K562 (cell line): ENCODE data around the gene NUP214. TPM values are rescaled to one million over a fixed set of nuclear protein-coding genes. Genes with fewer than 3 reads are reported as not detected.

ENCODE experiments used
- ATAC-seq: fragments of 200-7000 bp; cut with Tn5 transposase; 3 replicates; pipeline ENCODE4 v1.9.1; 2020; ENCODE audit warnings: moderate library complexity
- BruUV-seq: library from RNA; stranded (reverse); fragments of 400-500 nt; replicated peaks from 2 replicates; lab custom pipeline; 2021; lab: Mats Ljungman, UMichigan
- CTCF ChIA-PET: fragments of 300-600 bp; formaldehyde crosslinking; extraction: SDS; loops from one replicate; lab custom pipeline; 2021; ENCODE audit warnings: low intra/inter-chr PET ratio; lab: Yijun Ruan, JAX
- POLR2A ChIA-PET: fragments of 300-600, 350-650 bp; sonication (Branson Sonifier 250); formaldehyde crosslinking; extraction: SDS; loops from one replicate; lab custom pipeline; 2021; ENCODE audit warnings: antibody characterized with exemption, inconsistent platforms; lab: Yijun Ruan, JAX
- DNase-seq, 4 experiments: peaks; one replicate each; pipeline versions ENCODE4 v3.0.0 to v3.0.0-alpha.2; 2011 to 2018; ENCODE audit warnings: low spot score in 3 of 4, mixed read lengths in 3 of 4; ENCODE audit errors: extremely low read depth in 1 of 4
- FAIRE-seq: peaks from 2 replicates; lab custom pipeline; 2011; peaks lifted over from hg19 to GRCh38; lab: Jason Lieb, UNC
- H2AFZ ChIP-seq: 2 replicates; pipeline ENCODE4 v1.6.0; 2011; ENCODE audit warnings: low read depth, low read length, control low read depth, inconsistent platforms
- H3K27ac ChIP-seq: fragments of 200-600 bp; 3 replicates; pipeline ENCODE4 v1.8.0; 2011; ENCODE audit warnings: low read depth, mild to moderate bottlenecking, control low read depth, inconsistent platforms, low read length, moderate library complexity, mixed read lengths; ENCODE audit errors: extremely low read depth
- H3K27me3 ChIP-seq, 2 experiments: fragments of 300-600 bp in 1 of 2; 2 replicates in 1 of 2; 3 replicates in 1 of 2; pipeline versions ENCODE4 v1.6.0 to v1.8.0; 2011; ENCODE audit warnings: inconsistent platforms in 2 of 2, low read length in 2 of 2, mild to moderate bottlenecking in 1 of 2, mixed read lengths in 1 of 2, moderate library complexity in 1 of 2; ENCODE audit not compliant: control insufficient read depth in 2 of 2, insufficient read depth in 2 of 2
- H3K36me3 ChIP-seq: fragments of 300-600 bp; 3 replicates; pipeline ENCODE4 v1.8.0; 2011; ENCODE audit warnings: mild to moderate bottlenecking, low read length, inconsistent platforms; ENCODE audit not compliant: control insufficient read depth, insufficient read depth
- H3K4me1 ChIP-seq, 2 experiments: fragments of 200-600 bp in 1 of 2; replicated peaks in 1 of 2; 2 replicates in 1 of 2; 3 replicates in 1 of 2; pipeline versions ENCODE4 v1.5.1 to v1.8.0; 2011; ENCODE audit warnings: inconsistent platforms in 2 of 2, low read length in 2 of 2, mild to moderate bottlenecking in 1 of 2, mixed read lengths in 1 of 2, moderate library complexity in 1 of 2; ENCODE audit not compliant: control insufficient read depth in 2 of 2, insufficient read depth in 2 of 2
- H3K4me2 ChIP-seq: 2 replicates; pipeline ENCODE4 v1.6.1; 2011; ENCODE audit warnings: low read length, control low read depth, inconsistent platforms, mixed read lengths; ENCODE audit not compliant: insufficient read depth
- H3K4me3 ChIP-seq: fragments of 200-600 bp; sonication (generic), shearing (Covaris generic); 2 replicates; pipeline ENCODE4 v1.5.1; 2016; ENCODE audit warnings: control low read depth, inconsistent platforms
- H3K79me2 ChIP-seq: fragments of 200-600 bp; 3 replicates; pipeline ENCODE4 v1.8.0; 2011; ENCODE audit warnings: low read length, inconsistent platforms; ENCODE audit not compliant: control insufficient read depth, insufficient read depth
- H3K9ac ChIP-seq, 2 experiments: 2 replicates each; pipeline versions ENCODE4 v1.6.0 to v1.6.1; 2011; ENCODE audit warnings: low read depth in 2 of 2, low read length in 2 of 2, control low read depth in 1 of 2, inconsistent platforms in 1 of 2, mild to moderate bottlenecking in 1 of 2, mixed read lengths in 1 of 2; ENCODE audit not compliant: insufficient read depth in 1 of 2
- H3K9me1 ChIP-seq: one replicate; pipeline ENCODE4 v1.6.0; 2011; ENCODE audit warnings: inconsistent platforms, mild to moderate bottlenecking, low read length, moderate library complexity; ENCODE audit not compliant: control insufficient read depth, insufficient read depth
- H3K9me3 ChIP-seq: replicated peaks from 2 replicates; pipeline ENCODE4 v1.5.1; 2011; ENCODE audit warnings: low read depth, low read length, inconsistent platforms; ENCODE audit not compliant: control insufficient read depth, insufficient read depth
- H4K20me1 ChIP-seq: replicated peaks from 2 replicates; pipeline ENCODE4 v1.6.1; 2011; ENCODE audit warnings: low read length, inconsistent platforms, mixed read lengths; ENCODE audit not compliant: control insufficient read depth, insufficient read depth
- ARID4B ChIP-seq: sonication (generic); formaldehyde crosslinking; IDR thresholded peaks from 2 replicates; pipeline ENCODE4 v1.8.0; 2022; ENCODE audit warnings: mild to moderate bottlenecking, missing genetic modification reagents
- BRD9 ChIP-seq: fragments of 450-650 bp; IDR thresholded peaks from 2 replicates; pipeline ENCODE4 v1.6.1; 2018; ENCODE audit warnings: low read depth; ENCODE audit not compliant: partially characterized antibody
- KLF13 ChIP-seq: fragments of 450-650 bp; IDR thresholded peaks from 2 replicates; pipeline ENCODE4 v1.6.1; 2016; ENCODE audit warnings: missing genetic modification characterization, low read depth, mild to moderate bottlenecking, missing compliant biosample characterization, moderate library complexity, borderline replicate concordance
- MLX ChIP-seq, 2 experiments: fragments of 450-650 bp in 1 of 2; sonication (generic) in 1 of 2; formaldehyde crosslinking; conservative IDR thresholded peaks; 2 replicates each; pipeline versions ENCODE4 v1.4.0 to v1.8.1; 2020 to 2022; ENCODE audit warnings: mild to moderate bottlenecking in 1 of 2, missing genetic modification reagents in 1 of 2
- POLR2AphosphoS2 ChIP-seq: IDR thresholded peaks from 2 replicates; pipeline ENCODE4 v1.6.1; 2012; ENCODE audit warnings: low read length, improper control_type of control experiment
- SMC3 ChIP-seq: conservative IDR thresholded peaks from 2 replicates; pipeline ENCODE4 v1.6.1; 2011; ENCODE audit warnings: low read depth, low read length, improper control_type of control experiment; ENCODE audit not compliant: insufficient read depth
- STAT6 ChIP-seq: sonication (generic); formaldehyde crosslinking; IDR thresholded peaks from 2 replicates; pipeline ENCODE4 v1.8.1; 2023; ENCODE audit warnings: mild to moderate bottlenecking, missing genetic modification reagents
- ZNF431 ChIP-seq: sonication (generic); formaldehyde crosslinking; IDR thresholded peaks from 2 replicates; pipeline ENCODE4 v1.8.0; 2022; ENCODE audit warnings: mild to moderate bottlenecking, missing genetic modification reagents
- WGBS: fragments of 100-300 bp; shearing (Covaris generic); methylation state at CpG from one replicate; pipeline ENCODE4 v1.1.6; 2016; ENCODE audit warnings: low coverage, mixed read lengths; ENCODE audit not compliant: insufficient coverage; ENCODE audit errors: missing lambda C conversion rate; 5-methylcytosine and 5-hydroxymethylcytosine counted together
- in situ Hi-C: fragments of 300-500 bp; cut with MboI; formaldehyde crosslinking; loops from 4 replicates; pipeline ENCODE4 v1.15.0; 2018; ENCODE audit warnings: inconsistent platforms, mixed read lengths
- intact Hi-C: fragments of 100-400 bp; cut with micrococcal nuclease; formaldehyde crosslinking; loops from 2 replicates; pipeline ENCODE4 v1.14.2; 2022
- polyA plus RNA-seq, 8 experiments: library from polyadenylated mRNA; depleted of rRNA in 4 of 8; stranded (reverse) in 5 of 8; unstranded in 3 of 8; fragments of >200 nt; fragmentation: Nextera tagmentation in 2 of 8; fragmentation: Illumina TruSeq in 1 of 8; extraction: Ambion mirVana in 2 of 8; extraction: Trizol in 1 of 8; gene quantifications; 2 replicates each; pipeline versions ENCODE4 v1.2.1 to v1.2.3, GENCODE V29; 2011 to 2014; ENCODE audit warnings: inconsistent platforms in 1 of 8, missing spikeins in 1 of 8
- total RNA-seq, 7 experiments: library from RNA; depleted of rRNA in 6 of 7; stranded (reverse); fragments of >200 nt in 6 of 7; fragmentation: Illumina TruSeq in 2 of 7; extraction: Trizol in 2 of 7; gene quantifications; 2 replicates each; pipeline versions ENCODE4 v1.2.1 to v1.2.3, GENCODE V29; 2011 to 2021; ENCODE audit warnings: low replicate concordance in 1 of 7
- TF ChIP-seq, protein P1 (sequence below): fragments of 250-450 bp; sonication (Bioruptor Pico); IDR thresholded peaks from 2 replicates; pipeline ENCODE4 v1.8.0; 2022; ENCODE audit warnings: moderate library complexity, mild to moderate bottlenecking, inconsistent platforms

The NUP214 gene
- total and polyA plus RNA-seq, 9 of the 15 experiments (the other 6 are each of a cell fraction or from before 2014, with no cell fraction given), result 56.9 to 332 (median 97.1) TPM

DNA sequence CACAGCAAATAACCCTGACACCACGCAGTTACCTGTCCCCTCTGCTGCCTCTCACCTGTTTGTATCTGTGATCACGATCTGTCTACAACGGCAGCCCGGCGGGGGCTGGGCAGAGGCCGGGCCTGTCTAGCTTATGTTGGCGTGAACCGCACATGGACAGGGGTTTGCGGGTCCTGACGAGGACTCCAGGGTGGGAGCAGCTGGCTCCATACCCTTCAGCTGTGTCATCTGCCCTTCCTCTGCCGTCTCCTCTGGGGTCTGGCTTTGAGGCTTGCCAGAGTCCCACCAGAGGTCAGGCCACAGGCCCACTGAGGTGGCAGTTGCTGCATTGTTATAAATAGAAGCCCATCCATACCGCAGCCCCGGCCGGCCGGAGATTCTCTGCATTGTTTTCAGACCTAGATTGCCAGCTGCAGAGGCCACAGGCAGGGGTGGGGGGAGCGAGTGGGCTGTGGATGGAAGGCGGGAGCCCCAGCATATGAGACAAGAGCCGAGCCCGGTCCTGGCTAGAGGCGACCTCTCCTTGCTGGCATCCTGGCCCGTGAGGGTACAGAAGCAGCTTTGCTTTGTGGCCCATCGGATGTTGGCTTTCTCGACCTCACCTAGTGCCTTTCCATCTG, 113.1 kb downstream of the NUP214 start:
- ChIA-PET POLR2A (interaction anchor here (0.6 to 6.1 kb wide), 9 partner anchors 9 to 707 kb away, joined by 3 to 50 read pairs (median 4); no protein-coding TSS in a partner anchor), CTCF (no interaction called here)
- Histone ChIP-seq H3K79me2 (no peaks in the 10 kb centered on the region), H3K9me3 (peaks cover 3% of the 10 kb centered on the region; the same call in 1 of the 2 replicates), H2AFZ (no peak overlapping the region), H3K9ac (peak overlapping the region in 1 of 2 experiments; percentile 72; a peak in 2 of 4 replicates), H3K4me3 (no peak overlapping the region), H4K20me1 (0 out of 2 replicates have a peak, but pooled peaks cover 6% of the 10 kb centered on the region), H3K36me3 (peaks cover 20% of the 10 kb centered on the region; the same call in 2 of the 3 replicates), H3K27ac (no peak overlapping the region), H3K27me3 (peaks cover 0 to 13% of the 10 kb centered on the region in 2 experiments; a peak in 2 of 5 replicates), H3K4me1 (peaks cover 3 to 31% of the 10 kb centered on the region in 2 experiments; a peak in 3 of 5 replicates), H3K9me1 (peaks cover 3% of the 10 kb centered on the region), H3K4me2 (no peak overlapping the region)
- FAIRE-seq, result no peak
- intact Hi-C loops (no loop called here), in situ Hi-C loops (no loop called here)
- BruUV-seq, result no TSS peak
- WGBS, result 61% methylated on average over 23 of the region's 23 CpGs
- peak; percentile 1; the same call in 2 of the 3 replicates for ATAC-seq
- DNase-seq, result no peak
- TF ChIP-seq BRD9, result no peak
- TF ChIP-seq ZNF431, result no peak
- TF ChIP-seq KLF13 (tag), result no peak
- no peak for TF ChIP-seq ARID4B (CRISPR knock-in tag)
- no peak for TF ChIP-seq POLR2AphosphoS2
- TF ChIP-seq STAT6, result 0 out of 2 replicates have a peak, but pooled peaks have one; percentile 10
- TF ChIP-seq SMC3, result 0 out of 2 replicates have a peak, but pooled peaks have one; percentile 5
- TF ChIP-seq MLX (CRISPR knock-in tag; conservative IDR thresholded peaks at IDR 0.05), result 0 out of 4 replicates have a peak, but pooled peaks of 1 of the 2 experiments have one; percentile 1
- TF ChIP-seq, protein P1, sequence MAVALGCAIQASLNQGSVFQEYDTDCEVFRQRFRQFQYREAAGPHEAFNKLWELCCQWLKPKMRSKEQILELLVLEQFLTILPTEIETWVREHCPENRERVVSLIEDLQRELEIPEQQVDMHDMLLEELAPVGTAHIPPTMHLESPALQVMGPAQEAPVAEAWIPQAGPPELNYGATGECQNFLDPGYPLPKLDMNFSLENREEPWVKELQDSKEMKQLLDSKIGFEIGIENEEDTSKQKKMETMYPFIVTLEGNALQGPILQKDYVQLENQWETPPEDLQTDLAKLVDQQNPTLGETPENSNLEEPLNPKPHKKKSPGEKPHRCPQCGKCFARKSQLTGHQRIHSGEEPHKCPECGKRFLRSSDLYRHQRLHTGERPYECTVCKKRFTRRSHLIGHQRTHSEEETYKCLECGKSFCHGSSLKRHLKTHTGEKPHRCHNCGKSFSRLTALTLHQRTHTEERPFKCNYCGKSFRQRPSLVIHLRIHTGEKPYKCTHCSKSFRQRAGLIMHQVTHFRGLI, result no peak
